Renal pelvis (tissue), 4 donors: Measurements from ENCODE around the gene DBH. TPM values are rescaled to one million over a fixed set of nuclear protein-coding genes. Genes with fewer than 3 reads are reported as not detected.

Source experiments
- DNase-seq: peaks from one replicate; pipeline ENCODE4 v3.0.0-alpha.2; 2013
- polyA plus RNA-seq, 3 donors: library from polyadenylated mRNA; unstranded; fragments of 120-200 nt; gene quantifications; one replicate each; pipeline ENCODE4 v1.2.1, GENCODE V29; 2013; ENCODE audit not compliant: insufficient read length in 3 of 3

The DBH gene
- polyA plus RNA-seq, 3 donors = 0.94 to 1.7 (median 1.4) TPM

- no peak for DNase-seq
Observed at GRCh38 chr9:133700819-133701320, 64.7 kb downstream of the DBH start.

- no peak for DNase-seq
Observed at GRCh38 chr9:133701321-133701980, 65.3 kb downstream of the DBH start.

GRCh38 chr9:133701981-133702797, 66.0 kb downstream of the DBH start:
- DNase-seq = no peak

- no peak for DNase-seq
Observed at GRCh38 chr9:133702798-133703590, 66.8 kb downstream of the DBH start.

GRCh38 chr9:133703591-133704399, 67.6 kb downstream of the DBH start:
- no peak for DNase-seq

- no peak for DNase-seq
Observed at GRCh38 chr9:133704711-133705181, 68.6 kb downstream of the DBH start.

GRCh38 chr9:133705576-133705975, 69.4 kb downstream of the DBH start:
- no peak for DNase-seq

GRCh38 chr9:133706307-133707050, 70.3 kb downstream of the DBH start:
- DNase-seq = no peak

- no peak for DNase-seq
Observed at GRCh38 chr9:133707065-133707762, 71.1 kb downstream of the DBH start.

- no peak for DNase-seq
Observed at GRCh38 chr9:133707763-133708245, 71.6 kb downstream of the DBH start.

GRCh38 chr9:133708246-133709014, 72.3 kb downstream of the DBH start:
- no peak for DNase-seq

Other genes with a start within 250 kb of the DBH start
- gene REXO4, start 218.4 kb upstream of the DBH start, polyA plus RNA-seq = 10 to 100 TPM; 29.1 to 32.3 (median 31.6) TPM
- 10 to 100 TPM; 10.5 to 14.1 (median 13.8) TPM for gene ADAMTS13, start 214.0 kb upstream of the DBH start, polyA plus RNA-seq
- gene CACFD1, start 176.4 kb upstream of the DBH start, polyA plus RNA-seq = 10 to 100 TPM; 36.5 to 41.9 (median 38.4) TPM
- gene SLC2A6, start 157.3 kb upstream of the DBH start, polyA plus RNA-seq = 1 to 10 TPM; 1.4 to 2.0 (median 1.8) TPM
- not detected for gene MYMK, start 111.4 kb upstream of the DBH start, polyA plus RNA-seq
- 1 to 10 TPM; 1.5 to 1.9 (median 1.6) TPM for gene ADAMTSL2, start 101.7 kb upstream of the DBH start, polyA plus RNA-seq
- under 1 TPM; 0.25 to 0.38 (median 0.33) TPM for gene FAM163B, start 27.0 kb upstream of the DBH start, polyA plus RNA-seq
- 10 to 100 TPM; 12.9 to 14.8 (median 13.1) TPM for gene SARDH, start 102.0 kb downstream of the DBH start, polyA plus RNA-seq